ENCODE results near the gene SLC6A1.

SLC6A1 gene

GRCh38 chr3:10972072-10972782, 20.3 kb upstream of the SLC6A1 start:
- DNase-seq: no peak

GRCh38 chr3:10973046-10973595, 19.4 kb upstream of the SLC6A1 start:
- DNase-seq: no peak

GRCh38 chr3:10974131-10974530, 18.4 kb upstream of the SLC6A1 start:
- no peak for DNase-seq

- no peak for DNase-seq
These were observed 17.7 kb upstream of the SLC6A1 start for GRCh38 chr3:10974746-10975375.

- DNase-seq: no peak
These were observed 16.8 kb upstream of the SLC6A1 start for GRCh38 chr3:10975695-10976234.

- DNase-seq: no peak
These were observed 15.8 kb upstream of the SLC6A1 start for GRCh38 chr3:10976770-10977169.

GRCh38 chr3:10977892-10978510, 14.5 kb upstream of the SLC6A1 start:
- no peak for DNase-seq

- DNase-seq: no peak
These were observed 13.6 kb upstream of the SLC6A1 start for GRCh38 chr3:10978956-10979355.

GRCh38 chr3:10980312-10980711, 12.2 kb upstream of the SLC6A1 start:
- DNase-seq: no peak

- no peak for DNase-seq
These were observed 11.5 kb upstream of the SLC6A1 start for GRCh38 chr3:10981031-10981430.

- no peak for DNase-seq
These were observed 10.6 kb upstream of the SLC6A1 start for GRCh38 chr3:10981961-10982360.

GRCh38 chr3:10982782-10983181, 9.8 kb upstream of the SLC6A1 start:
- no peak for DNase-seq

- peak; percentile 18 to 32 for DNase-seq
These were observed 9.2 kb upstream of the SLC6A1 start for GRCh38 chr3:10983219-10983916.

- no peak for DNase-seq
These were observed 8.1 kb upstream of the SLC6A1 start for GRCh38 chr3:10984371-10984896.

- no peak for DNase-seq
These were observed 7.4 kb upstream of the SLC6A1 start for GRCh38 chr3:10985181-10985580.

- DNase-seq: no peak
These were observed 6.0 kb upstream of the SLC6A1 start for GRCh38 chr3:10986592-10986991.

- DNase-seq: no peak
These were observed 4.4 kb upstream of the SLC6A1 start for GRCh38 chr3:10988001-10988665.

- no peak for DNase-seq
These were observed 3.5 kb upstream of the SLC6A1 start for GRCh38 chr3:10988991-10989484.

- DNase-seq: no peak
These were observed 588 bp downstream of the SLC6A1 start for GRCh38 chr3:10992943-10993728.

- DNase-seq: no peak
These were observed 1.1 kb downstream of the SLC6A1 start for GRCh38 chr3:10993729-10994065.

- DNase-seq: no peak
These were observed 1.8 kb downstream of the SLC6A1 start for GRCh38 chr3:10994306-10994705.

Measured in AML-193 (cell line).